Right renal pelvis (tissue), 4 donors: Measurements from ENCODE around the gene FGGY. TPM values are rescaled to one million over a fixed set of nuclear protein-coding genes. Genes with fewer than 3 reads are reported as not detected.

Source experiments
- DNase-seq, 4 donors: peaks; one replicate each; pipeline ENCODE4 v3.0.0-alpha.2; 2013; ENCODE audit warnings: low read depth in 4 of 4, low spot score in 3 of 4, missing footprints in 1 of 4
- polyA plus RNA-seq, 4 donors: library from polyadenylated mRNA; unstranded; fragments of 120-200 nt; gene quantifications; one replicate each; pipeline ENCODE4 v1.2.1, GENCODE V29; 2013; ENCODE audit not compliant: insufficient read length in 4 of 4

The FGGY gene
- polyA plus RNA-seq, 4 donors, result 22.6 to 27.0 (median 24.2) TPM

DNA sequence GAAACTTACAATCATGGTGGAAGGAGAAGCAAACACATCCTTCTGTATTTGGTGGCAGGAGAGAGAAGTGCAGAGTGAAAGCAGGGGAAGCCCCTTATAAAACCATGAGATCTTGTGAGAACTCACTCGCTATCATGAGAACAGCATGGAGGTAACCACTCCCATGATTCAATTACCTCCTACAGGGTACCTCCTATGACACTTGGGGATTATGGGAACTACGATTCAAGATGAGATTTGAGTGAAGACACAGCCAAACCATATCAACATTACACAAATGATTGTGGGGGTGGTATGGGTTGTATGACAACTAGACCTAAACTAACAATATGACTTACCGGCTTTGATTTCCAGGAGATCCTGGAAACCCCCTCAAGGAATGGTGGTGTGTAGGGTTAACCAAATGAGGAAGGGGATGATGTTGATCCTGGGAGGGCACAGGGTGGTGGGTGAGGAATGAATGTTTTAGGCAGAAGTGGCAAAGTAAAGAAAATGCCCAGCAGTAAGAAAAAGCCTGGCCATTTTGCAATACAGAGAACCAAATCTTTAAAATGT lies 80.5 kb downstream of the FGGY start:
- DNase-seq, result no peak

DNA sequence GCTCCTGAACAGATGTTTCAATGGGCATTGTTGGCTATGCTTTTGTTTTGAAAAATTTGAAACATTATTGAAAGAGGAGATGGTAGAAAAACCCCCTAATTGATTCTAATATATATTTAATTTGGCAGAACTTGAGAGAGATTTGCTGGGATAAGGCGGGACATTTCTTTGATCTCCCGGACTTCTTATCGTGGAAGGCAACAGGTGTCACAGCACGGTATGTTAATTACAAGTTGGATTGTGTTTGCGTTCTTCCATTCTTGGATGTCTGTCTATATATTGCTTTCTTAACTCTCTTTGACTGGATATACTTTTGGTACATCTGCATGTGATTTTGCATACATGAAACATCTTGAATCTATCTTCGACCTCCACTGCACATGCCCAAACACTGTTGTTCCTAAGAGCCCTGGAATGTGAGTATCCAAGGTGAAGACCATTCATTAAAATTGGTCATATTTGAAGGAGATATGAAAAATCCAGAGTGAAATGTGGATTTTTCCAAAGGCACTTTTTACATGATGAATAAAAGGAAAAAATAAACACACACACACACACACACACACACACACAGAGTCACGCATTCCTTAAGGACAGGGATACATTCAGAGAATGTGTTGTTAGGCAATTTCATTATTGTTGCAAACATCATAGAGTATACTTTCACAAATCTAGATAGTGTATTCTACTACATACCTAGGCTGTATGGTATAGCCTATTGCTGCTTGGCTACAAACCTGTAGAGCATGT lies 81.9 kb downstream of the FGGY start:
- no peak for DNase-seq

DNA sequence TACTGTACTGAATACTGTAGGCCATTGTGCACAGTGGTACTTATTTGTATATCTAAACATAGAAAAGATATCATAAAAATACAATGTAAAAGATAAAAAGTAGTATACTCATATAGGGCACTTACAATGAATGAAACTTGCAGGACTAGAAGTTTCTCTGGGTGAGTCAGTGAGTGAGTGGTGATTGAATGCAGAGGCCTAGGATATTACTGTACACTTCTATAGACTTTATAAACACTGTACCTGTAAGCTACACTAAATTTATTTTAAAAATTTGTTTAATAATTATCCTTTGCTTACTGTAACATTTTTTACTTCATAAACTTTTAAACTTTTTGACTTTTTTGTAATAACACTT lies 82.5 kb downstream of the FGGY start:
- DNase-seq, result no peak

DNA sequence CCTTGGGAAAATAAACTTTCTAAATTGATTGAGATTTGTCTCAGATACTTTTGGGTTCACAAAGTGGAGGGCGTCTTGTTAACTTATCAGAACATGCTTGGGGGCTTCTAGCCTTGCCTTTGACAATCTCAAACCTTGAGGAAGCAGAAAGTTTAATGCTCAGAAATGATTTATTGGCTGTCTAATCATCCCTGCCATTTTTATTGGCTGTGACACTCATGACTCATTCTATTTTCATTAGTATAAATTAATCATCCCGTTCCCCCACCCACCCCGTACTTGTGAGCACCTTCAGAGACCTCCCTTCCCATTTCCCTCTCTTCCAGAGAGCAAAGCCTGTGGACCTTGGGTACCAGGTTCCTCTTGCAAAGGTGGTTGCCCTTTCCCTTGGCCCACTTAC lies 87.1 kb downstream of the FGGY start:
- no peak for DNase-seq

DNA sequence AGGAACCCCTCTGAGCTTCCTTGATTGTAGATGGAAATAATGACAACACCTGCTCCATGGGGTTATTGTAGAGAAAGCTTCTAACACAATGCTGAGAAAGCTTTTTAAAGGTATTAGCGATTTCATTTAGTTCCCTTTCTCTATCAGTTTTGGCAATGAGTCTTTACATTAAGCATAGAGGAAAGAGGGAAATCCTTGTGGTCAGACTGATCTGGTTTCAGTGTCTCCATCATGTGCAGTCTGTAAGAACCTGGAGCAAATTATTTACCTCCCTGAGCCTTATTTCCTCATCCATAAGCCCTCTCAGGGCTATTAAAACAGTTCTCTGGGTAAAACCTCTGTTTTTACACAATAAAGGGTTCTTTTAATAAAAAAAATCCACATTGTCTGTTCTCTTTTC lies 87.5 kb downstream of the FGGY start:
- DNase-seq, result no peak

DNA sequence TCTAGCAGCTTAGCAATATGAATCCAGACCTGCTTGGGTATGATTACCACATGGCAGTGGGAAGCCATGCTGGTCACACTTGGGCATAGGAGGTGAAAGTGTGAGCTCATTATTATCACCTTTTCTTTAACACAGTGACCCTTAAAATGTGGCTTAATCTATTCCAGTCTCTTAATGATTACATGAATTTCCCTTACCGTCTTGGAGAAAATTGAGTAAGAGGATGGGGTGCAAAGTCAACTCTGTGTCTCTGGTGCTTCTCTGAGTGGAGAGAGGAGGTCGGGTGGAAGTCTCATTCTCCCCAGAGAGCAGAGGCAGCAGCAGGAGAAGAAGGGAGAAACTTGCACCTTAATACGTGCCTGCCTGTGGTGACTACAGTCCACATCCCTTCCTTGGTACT lies 91.3 kb downstream of the FGGY start:
- DNase-seq, result no peak

DNA sequence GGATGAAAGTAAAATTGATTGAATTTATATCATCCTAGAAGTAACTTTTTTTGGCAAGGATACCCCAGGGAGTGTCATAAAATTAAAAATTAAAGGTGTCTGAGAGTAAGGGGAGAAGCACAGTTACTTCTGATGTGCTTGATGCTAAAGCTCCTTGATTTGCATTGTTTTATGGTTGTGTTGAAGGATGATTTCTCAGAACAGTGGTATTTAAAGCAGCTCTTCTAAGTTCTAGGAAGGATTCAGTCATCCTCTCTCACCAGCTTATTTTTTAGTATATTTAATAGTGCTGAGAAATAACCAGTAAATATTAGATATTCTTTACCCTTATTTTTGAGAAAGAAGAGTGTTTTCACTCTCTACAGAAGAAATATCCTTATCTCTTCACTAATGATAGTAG lies 93.0 kb downstream of the FGGY start:
- DNase-seq, result no peak

DNA sequence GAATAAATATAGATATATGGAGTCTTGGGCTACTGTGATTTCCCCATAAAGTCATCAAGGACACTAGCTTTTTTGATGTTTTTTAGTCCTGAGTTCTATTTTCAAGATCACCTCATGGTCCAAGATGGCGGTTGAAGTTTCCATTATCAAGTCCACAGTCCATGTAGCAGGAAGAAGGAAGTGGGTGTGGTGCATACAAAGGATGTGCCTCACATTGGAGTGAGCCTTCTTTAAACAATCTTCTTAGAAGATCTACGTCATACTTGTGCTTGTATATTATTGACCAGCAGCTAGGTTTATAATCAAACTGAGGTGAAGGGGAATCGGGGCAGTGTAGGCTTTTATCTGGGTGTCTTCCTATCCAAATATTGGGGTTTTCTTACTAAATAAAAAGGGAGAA lies 93.4 kb downstream of the FGGY start:
- no peak for DNase-seq

DNA sequence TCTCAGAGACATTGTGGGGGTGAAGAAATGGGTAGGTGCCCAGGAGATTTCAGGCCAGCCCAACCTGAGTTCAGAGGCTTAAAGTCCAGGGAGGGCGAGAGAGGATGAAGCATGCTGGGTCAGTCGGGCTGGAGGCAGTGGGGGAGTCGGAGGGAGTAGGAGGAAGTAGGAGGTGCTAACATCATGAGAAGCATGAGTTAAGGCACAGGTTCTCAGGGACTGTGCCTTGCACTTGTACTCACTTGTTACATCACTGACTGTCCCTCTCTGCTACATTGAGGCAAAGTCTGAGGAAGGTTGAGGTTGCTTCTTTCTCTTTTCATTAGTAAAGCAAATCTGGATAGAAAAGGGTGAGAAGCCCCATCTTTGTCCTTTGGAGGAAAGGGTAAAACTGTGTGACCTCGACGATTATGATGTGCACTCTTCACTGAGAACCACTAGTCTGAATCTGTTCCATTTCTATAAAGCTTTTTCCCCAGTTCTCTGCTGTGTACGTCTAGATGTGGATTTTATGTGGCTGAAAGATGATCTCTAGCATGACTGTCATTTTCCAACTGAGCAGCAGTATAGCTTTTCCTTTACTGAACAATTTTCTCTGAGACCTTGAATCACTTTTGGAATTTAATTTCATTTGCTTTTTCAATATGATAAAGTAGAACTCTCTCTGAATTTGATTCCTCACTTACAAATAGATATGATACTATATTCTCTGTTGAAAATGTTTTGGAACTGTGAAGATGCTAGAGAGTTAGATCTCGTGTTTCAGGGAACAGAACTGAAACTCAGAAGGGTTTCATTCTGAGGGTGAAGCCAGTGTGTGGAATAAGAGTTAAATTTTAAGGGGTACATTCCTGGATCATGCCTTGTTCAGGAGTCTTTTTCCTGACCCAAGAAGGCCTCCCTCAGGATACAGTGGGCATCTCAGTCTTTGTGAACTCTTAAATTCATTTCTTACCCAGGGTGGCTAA lies 94.6 kb downstream of the FGGY start:
- DNase-seq, result no peak

DNA sequence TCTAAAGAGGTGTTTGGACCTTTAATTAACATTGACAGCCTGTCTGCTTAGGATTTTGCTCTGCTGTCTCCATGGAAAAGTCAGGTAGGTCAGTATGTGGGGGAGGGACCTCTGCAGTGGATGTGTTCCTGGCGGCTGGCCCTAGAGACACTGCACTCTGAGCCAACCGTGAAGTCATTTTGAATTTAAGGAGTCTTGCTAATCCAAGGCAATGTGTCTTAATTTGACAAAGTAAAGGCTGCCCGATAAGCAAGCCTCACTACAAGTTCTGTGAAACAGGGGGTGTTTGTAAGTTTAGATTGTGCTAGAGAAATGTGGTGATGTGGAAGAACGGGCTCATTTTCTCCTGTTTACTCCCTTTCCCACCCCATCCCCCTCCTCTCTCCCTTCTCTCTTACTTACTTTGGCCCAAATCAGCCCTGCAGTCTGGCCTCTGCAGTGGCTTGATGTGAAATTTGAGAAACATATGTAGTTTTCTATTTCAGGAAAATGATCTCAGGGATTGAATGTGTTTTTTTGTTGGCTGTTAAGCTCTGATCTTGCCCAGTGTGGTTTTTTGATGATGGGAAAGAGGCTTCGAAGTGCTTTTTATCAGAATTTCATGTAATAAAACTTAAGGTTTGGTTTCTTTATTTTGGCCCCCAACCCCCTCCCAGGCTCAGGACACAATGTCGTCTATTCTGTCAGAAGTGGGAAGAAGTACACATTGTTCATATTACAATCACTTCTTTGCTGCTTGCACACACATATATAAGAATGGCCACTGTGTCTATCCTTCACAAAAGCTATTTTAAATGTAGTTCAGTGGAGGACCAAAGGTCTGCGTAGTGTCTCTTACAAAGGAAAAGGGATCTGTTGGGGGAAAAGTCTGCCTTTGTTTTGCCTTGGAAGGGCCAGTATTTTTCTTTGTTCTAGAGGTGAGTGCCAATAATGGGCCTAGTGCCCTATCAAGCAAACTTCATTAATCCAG lies 96.6 kb downstream of the FGGY start:
- DNase-seq, result peak; percentile 63 to 87 (median 75)

DNA sequence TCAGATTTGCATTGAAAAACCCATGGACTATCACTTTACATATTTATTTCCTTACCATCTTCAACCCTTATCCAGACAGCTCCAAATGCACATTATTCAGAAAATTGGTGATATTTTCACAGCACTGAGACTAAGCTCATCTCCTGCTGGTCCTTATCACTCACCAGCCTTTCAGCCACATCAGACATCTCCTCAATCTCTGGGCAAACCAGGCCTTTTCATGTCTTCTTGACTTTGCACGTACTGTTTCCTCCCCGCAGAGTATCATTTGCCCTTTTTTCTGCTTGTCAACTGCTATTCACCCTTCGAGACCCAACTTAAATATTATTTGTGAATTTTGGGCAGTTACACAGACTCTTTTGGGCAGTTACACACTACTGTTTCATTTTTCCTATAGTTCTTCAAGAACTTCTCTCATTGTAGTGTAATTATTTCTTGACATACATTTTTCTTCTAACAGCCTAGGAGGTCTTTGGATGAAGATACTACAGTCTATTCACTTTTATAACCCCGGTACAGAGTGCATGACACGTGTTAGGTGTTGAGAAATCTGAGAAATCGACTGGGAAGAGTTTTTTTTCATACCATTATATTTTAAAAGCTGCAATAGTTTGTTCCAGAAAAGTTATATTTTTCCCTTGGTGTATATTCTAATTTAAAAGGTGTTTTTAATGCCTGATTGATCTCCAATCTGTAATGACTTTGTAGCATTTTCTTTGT lies 98.0 kb downstream of the FGGY start:
- DNase-seq, result no peak

DNA sequence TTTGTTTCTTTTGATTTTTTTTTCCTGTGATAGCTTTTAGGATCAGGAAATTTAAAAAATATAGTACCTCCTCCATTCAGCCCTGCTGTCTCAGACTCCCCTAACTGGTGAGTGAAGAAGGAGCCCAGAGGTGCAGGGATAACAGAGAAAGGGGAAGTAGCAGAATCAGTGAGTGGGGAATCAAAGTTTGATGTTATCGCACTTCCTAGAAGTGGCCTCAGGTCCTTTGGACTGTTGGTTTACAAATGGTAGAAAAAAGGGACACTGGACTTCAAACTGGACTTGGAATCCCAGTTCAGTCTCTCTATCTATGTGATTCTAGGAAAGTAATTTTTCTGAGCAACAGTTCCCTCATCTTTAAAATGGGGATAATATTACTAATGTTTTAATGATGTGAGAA lies 99.5 kb downstream of the FGGY start:
- no peak for DNase-seq

DNA sequence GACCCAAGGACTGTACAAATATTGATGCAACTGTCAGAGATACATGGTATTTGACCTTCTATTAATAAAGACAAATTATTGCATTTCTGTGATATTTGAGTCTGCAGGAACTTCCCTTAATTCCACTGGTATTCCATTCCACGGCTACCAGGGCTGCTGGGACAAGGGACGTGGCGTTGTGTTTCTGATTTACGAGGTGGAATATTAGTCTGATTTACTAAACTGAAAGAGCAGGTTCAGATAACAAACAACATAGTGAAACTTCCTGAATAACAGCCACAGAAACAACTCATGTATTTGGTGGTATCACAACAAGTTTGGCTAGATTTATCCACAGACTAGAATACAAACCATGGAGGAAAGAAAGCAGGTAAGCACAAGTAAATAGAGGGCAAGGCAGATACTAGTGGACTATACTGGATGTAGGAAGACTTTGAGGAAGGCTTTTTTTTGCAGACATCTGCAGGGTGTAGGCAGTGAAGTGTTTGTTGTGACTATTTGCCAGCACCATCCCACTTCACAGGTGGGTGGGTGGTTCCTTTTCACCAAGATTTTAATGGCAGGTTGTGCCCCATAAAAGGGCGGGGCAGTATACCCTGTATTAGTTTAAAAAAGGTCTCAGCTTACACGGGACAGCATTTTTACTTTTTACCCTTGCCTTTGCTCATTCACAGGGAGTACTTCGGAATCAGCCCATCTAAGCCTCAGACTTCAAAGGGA lies 100.4 kb downstream of the FGGY start:
- DNase-seq, result no peak

DNA sequence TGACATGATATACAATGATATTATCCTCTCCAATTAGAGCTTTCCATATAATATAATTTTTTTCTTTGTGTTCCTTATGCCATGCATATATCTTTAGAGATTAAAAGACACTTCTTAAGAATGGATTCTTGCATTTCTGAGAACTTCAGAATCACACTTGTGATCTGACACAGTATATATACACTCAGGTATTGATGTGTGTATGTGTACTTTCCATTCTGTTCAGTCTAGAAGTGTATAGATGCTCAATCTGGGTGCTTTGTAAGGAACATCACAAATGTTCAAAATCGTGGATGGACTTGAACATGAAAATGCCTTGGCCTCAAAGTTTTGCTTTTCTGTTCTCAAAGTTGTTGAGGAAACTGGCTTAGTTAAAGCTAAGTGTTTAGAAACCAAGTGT lies 102.7 kb downstream of the FGGY start:
- DNase-seq, result no peak

DNA sequence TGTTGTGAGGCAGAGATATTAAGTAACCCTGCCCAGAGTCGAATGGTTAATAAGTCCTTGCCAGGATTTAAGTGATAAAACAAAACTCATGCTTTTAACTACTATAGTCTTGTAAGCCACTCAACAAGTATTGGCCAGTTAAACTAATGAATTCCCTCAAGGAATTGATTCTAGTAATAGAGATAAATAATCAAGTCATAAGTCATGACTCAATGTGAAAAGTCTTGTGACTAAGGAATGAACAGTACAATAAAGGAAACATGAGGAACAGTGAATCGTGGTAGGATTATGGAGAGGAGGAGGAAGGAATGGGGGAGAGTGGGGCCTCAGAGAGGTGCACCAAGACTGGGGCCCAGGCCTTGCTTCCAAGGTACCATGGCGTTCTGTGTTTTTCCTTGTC lies 104.7 kb downstream of the FGGY start:
- no peak for DNase-seq

DNA sequence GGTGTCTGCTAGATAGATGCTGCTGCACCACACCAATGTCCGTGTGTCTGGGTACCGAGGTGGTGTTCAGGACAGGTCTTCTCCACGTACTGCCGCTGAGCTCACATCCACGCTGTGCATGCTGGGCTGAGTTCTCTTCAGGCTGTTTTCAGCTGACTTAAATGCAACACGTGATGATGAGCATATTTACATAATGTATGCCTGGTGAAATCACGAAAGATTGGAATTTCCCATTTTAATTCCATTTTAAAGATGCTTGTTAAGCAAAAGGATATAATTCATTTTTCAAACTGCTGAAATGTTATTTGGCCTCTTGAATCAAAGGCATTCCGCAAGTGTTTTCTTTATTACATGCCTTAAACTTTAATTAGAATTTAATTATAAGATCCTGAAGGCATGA lies 107.9 kb downstream of the FGGY start:
- DNase-seq, result no peak

DNA sequence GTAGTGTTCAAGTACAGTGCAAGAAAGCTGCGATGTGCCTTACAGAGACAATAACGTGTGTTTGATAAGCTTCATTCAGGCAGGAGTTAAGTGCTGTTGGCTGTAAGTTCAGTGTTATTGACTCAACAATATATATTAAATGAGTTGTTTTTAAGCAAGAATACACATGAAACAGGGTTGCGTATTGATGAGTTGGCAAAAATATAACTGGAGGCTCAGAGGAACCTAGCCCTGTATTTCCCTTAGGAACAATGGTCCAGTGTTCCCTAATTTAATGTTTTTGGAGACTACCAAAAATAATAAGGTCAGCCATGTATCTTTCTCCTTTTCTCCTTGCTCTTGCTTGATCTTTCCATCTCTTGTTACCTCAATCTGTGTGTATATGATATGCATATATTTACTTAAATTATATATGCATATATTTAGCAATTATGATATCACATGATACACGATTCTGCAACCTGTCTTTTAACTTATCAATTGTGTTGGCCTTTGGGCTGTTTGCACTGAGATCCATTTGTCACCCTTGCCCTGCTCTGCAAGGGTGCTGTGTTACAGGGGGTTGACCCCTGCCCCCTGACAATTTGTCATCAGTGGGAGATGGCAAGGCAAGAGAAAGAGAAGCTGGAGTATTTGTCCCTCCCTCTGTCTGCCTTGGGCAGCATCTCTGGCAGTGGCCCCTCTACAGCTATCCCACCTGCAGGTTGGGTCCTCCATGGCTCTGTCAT lies 109.7 kb downstream of the FGGY start:
- no peak for DNase-seq

DNA sequence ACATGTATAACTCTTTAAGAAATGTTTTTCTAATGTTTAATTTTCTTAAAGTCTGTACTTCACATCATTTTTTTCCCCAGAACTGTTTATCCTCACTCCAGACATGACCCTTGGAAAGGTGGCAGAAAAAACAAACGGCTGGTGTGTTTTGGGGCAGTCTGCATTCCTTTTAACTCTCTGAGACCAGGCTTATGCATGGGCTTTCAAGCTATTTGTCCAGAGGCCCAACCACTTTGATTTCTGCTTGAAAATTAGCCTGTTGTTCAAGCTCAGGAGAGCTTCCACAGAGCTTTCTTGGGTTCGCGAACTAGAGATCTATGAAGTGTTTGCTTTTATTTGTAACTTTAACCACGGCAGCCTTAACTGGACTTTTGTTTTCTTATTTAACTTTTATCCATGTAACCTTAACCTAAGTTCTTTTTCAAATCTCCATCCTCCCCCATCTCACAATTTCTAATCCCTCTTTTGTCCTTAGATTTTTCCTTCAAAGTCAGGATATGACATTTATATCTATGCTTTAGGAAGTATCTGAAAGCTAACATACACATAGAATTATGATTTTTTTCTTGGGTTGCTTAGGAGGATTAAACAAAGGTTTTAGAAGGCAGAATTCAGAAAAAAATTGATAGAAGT lies 111.8 kb downstream of the FGGY start:
- DNase-seq, result no peak
